Measurements from ENCODE around the gene RTN4R. TPM values are rescaled to one million over a fixed set of nuclear protein-coding genes. Genes with fewer than 3 reads are reported as not detected.

RTN4R gene
- total RNA-seq, 1 donor from 2014 or later: 0.43 TPM

GRCh38 chr22:20213833-20214708 lies 54.0 kb downstream of the RTN4R start:
- intact Hi-C loops (cut with DNase I): loop anchor here (5.0 kb wide), 1 partner anchor 53 kb away; the partner anchor contains the start of gene RTN4R
- H3K4me1 ChIP-seq: peaks cover 10 to 43% of the 10 kb centered on the region in 2 donors
- peak overlapping the region in 1 of 2 donors; percentile 9 for H3K4me3 ChIP-seq
- peak overlapping the region; percentile 17 to 58 for H3K27ac ChIP-seq
- H3K27me3 ChIP-seq: no peaks in the 10 kb centered on the region
- DNase-seq (ENCODE audit: low spot score in 2 of 2): no peak
- no peaks in the 10 kb centered on the region for H3K36me3 ChIP-seq
- no peak for TF ChIP-seq CTCF (IDR thresholded peaks at IDR 0.05)
- H3K9me3 ChIP-seq: no peaks in the 10 kb centered on the region

GRCh38 chr22:20212754-20213699 lies 55.1 kb downstream of the RTN4R start:
- H3K27ac ChIP-seq: peak overlapping the region in 1 of 2 donors; percentile 58
- H3K36me3 ChIP-seq: no peaks in the 10 kb centered on the region
- peaks cover 10 to 43% of the 10 kb centered on the region in 2 donors for H3K4me1 ChIP-seq
- H3K9me3 ChIP-seq: no peaks in the 10 kb centered on the region
- no peak for DNase-seq (ENCODE audit: low spot score in 2 of 2)
- no peak for TF ChIP-seq CTCF (IDR thresholded peaks at IDR 0.05)
- intact Hi-C loops (cut with DNase I): loop anchor here (5.0 kb wide), 1 partner anchor 54 kb away; the partner anchor contains the start of gene RTN4R
- no peaks in the 10 kb centered on the region for H3K27me3 ChIP-seq
- no peak overlapping the region for H3K4me3 ChIP-seq

- no peak overlapping the region for H3K4me3 ChIP-seq
- intact Hi-C loops (cut with DNase I): loop anchor here (5.0 kb wide), 1 partner anchor 55 kb away; the partner anchor contains the start of gene RTN4R
- no peaks in the 10 kb centered on the region for H3K27me3 ChIP-seq
- H3K27ac ChIP-seq: peak overlapping the region; percentile 32 to 55
- H3K4me1 ChIP-seq: peaks cover 10 to 43% of the 10 kb centered on the region in 2 donors
- no peaks in the 10 kb centered on the region for H3K9me3 ChIP-seq
- no peaks in the 10 kb centered on the region for H3K36me3 ChIP-seq
- TF ChIP-seq CTCF (IDR thresholded peaks at IDR 0.05): no peak
- peak in 1 of 2 donors; percentile 74 for DNase-seq (ENCODE audit: low spot score in 2 of 2)
Observed at GRCh38 chr22:20211997-20212753, 55.9 kb downstream of the RTN4R start.

- peak overlapping the region; percentile 32 to 55 for H3K27ac ChIP-seq
- peaks cover 10 to 43% of the 10 kb centered on the region in 2 donors for H3K4me1 ChIP-seq
- no peak for DNase-seq (ENCODE audit: low spot score in 2 of 2)
- H3K9me3 ChIP-seq: no peaks in the 10 kb centered on the region
- no peak for TF ChIP-seq CTCF (IDR thresholded peaks at IDR 0.05)
- no peaks in the 10 kb centered on the region for H3K27me3 ChIP-seq
- no peak overlapping the region for H3K4me3 ChIP-seq
- intact Hi-C loops (cut with DNase I): loop anchor here (5.0 kb wide), 1 partner anchor 56 kb away; the partner anchor contains the start of gene RTN4R
- no peaks in the 10 kb centered on the region for H3K36me3 ChIP-seq
Observed at GRCh38 chr22:20211409-20211996, 56.6 kb downstream of the RTN4R start.

Measured in ascending aorta (tissue), 2 donors.